Pons (tissue), 1 donor: ENCODE results near the gene TRPM1.

ENCODE experiments used
- DNase-seq: peaks from one replicate; pipeline ENCODE4 v3.0.0-alpha.2; 2016; ENCODE audit warnings: low spot score

TRPM1 gene

GRCh38 chr15:31082771-31083369 is 18.7 kb downstream of the TRPM1 start:
- DNase-seq = no peak

DNA sequence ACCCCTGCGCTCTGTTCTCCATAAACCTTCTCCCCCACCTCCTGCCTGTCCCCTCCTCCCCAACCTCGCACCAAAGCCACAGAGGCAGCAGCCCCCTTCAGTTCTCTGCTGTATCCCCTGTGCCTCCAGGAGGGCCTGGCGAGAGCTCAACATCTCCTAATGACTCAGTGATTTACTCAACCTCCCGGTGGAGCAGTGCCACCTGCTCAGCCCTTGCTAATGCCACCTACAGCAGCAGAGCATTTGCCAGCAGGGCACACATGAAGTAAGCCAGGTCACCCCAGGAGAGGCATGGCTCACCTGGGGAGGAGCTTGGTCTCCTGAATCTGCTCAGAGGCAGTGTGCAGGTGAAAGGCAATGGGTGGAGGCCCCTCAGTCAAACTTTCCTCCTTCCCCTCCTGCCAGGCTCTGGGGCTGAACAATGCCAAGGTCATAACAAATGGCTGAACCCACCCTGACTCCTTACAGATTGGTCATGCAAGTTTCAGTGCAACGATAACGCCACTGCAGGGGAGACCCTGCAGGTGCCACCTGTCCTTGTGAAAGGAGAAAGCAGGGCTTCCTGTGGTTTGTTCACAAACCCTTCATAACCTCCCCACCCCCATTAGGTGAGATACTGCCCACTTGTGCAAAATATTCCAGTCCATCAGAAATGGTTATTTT is 19.8 kb downstream of the TRPM1 start:
- DNase-seq = no peak

DNA sequence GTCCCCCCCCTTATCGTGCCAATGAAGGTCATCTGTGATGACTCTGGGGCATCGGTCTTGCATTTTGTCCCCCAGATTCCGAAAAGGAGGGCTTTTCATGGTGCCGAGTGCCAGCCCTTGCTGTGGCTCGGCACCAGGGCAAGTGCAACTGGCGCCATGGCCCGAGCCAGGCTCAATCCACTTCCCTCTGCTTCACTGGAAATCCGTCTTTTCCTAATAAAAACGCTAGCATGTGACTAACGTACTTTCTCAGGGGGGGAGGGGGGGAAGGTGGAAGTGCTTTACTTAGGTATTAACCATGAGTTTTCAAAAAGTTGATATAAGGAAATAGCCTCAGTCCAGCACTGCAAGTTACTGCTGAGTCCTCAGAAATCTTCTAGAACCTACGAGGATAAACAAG is 20.5 kb downstream of the TRPM1 start:
- DNase-seq = peak; percentile 29

GRCh38 chr15:31080591-31081014 is 20.9 kb downstream of the TRPM1 start:
- no peak for DNase-seq

DNA sequence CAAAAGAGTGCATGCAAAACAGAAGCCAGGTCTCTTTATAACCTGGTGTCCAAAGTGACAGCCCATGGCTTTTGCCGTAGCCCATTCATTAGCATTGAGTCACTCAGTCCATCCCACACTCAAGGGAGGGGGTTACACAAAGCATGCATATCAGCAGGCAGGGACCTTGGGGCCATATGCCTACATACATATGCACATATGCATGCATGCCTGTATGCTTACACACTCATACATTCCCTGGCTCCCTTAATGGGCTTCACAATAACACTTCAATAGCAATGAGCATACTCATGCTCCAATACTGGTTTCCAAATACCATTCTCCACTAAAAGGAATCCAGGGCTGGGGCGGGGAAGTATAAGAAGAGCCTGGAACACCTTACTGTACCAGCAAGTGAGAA is 22.0 kb downstream of the TRPM1 start:
- DNase-seq = no peak

DNA sequence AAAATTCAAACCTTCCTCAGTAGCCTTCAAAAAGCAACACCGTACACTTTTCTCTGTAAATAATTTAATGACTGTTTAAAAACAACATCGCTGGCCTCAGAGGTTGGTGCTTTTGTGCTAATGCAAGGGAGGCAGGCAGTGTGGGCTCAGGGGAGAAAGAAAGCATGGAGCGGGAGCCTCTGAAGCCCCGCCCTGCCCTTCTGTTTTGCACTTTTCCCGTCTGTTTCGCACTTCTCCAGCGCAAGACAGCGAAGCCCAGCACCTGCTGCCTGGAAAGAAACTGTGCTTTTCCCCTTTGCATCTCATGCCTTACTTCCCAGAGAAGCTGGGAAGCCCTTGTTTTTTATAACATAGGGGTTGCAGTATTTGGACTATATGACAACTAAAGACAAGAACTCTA is 23.1 kb downstream of the TRPM1 start:
- no peak for DNase-seq

- DNase-seq = no peak
These were observed 23.6 kb downstream of the TRPM1 start for GRCh38 chr15:31077941-31078340.

DNA sequence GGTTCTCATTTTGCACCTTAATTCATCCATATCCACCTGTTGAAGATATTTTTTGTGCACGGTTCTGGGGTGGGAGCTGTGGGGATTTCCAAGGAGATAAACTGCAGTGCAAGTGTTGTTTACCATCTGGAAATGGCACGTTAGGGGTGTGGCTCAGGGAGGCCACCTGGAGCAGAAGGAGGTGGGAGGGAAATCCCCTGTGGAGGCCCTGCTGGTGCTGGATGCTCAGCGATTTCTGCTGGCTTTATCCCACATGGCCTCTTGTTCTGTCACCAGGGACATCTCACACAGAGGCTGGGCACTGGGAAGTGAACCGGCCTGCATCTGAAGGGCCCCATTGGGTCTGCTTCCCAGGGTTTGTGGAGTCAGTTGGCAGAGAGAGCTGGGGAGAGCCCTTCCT is 24.3 kb downstream of the TRPM1 start:
- no peak for DNase-seq

- DNase-seq = no peak
These were observed 27.2 kb downstream of the TRPM1 start for GRCh38 chr15:31074321-31074720.

DNA sequence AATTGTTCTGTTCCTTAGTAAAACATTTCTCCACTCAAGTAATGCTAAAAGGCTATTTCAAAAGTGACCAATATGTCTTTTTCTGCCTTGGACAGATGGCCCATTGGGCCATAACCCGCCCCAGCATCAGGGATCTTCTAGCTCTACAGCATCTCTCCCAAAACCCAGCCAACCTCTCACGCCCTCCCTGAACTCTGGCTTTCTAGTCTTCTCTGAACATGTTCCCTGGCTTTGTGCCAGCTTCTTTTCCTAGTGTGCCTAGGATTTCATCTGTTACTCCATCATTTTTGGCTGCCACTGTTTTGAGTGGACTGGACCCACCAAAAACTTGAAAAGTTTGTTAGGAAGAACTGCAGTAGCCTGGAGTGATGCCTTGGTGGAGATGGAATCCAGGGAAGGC is 30.7 kb downstream of the TRPM1 start:
- no peak for DNase-seq

- DNase-seq = no peak
These were observed 32.0 kb downstream of the TRPM1 start for GRCh38 chr15:31069360-31070000.

- no peak for DNase-seq
These were observed 33.5 kb downstream of the TRPM1 start for GRCh38 chr15:31067890-31068603.

GRCh38 chr15:31065824-31066223 is 35.7 kb downstream of the TRPM1 start:
- DNase-seq = no peak

- DNase-seq = no peak
These were observed 38.6 kb downstream of the TRPM1 start for GRCh38 chr15:31062911-31063310.

- no peak for DNase-seq
These were observed 39.1 kb downstream of the TRPM1 start for GRCh38 chr15:31062310-31062847.

DNA sequence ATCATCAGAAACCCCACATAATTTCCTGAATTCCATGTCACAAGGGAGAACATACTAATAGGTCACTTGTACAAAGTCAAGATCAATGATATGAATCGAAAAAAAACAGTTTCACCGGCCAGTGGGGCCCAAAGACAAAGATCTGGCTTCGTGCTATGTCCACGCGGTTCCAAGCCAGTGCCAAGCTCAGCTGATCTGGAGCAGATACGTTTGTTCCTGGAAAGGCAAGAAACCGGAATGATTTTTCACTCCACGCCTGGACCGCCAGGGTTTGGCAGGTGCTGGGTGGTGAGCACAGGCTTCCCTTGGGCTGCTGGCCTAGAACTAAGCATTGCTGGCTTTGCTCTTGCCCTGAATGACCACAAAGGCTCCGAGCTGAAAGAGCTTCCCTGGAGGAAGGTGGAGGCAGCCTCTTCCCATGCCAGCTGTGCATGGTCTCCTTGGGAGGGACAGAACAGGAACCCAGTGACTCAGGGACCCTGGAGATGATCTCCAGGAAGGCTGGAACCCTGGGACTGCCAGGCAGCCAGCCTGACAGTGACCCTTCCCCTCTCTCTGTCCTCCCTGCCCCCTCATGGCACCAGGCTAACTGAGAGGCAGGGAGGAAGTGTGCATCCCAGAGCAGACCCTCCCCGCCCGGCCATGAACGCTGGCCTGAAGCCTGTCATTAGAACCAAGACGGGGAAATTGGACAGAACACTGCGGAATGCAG is 40.9 kb downstream of the TRPM1 start:
- no peak for DNase-seq

- no peak for DNase-seq
These were observed 43.1 kb downstream of the TRPM1 start for GRCh38 chr15:31058236-31058962.

GRCh38 chr15:31051496-31052080 is 49.9 kb downstream of the TRPM1 start:
- no peak for DNase-seq

DNA sequence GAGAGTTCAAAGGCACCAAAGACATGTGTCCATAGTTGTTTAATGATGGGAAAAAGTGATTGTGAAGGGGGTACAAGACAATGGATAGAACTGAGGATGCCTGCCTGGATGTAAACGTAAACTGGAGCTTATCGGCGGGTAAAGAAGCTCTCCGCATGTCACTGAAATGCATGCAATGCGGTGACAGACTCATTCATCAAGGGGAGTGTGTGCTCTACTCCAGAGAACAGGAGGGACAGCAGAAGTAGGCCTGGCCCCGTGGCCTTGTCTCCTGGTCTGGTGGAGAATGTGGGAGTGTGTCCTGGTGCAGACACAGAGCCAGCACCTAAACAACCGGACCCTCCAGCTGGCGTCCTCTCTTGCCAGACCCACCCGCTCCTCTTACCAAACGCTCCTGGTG is 50.6 kb downstream of the TRPM1 start:
- no peak for DNase-seq

GRCh38 chr15:31049682-31050615 is 51.6 kb downstream of the TRPM1 start:
- DNase-seq = peak; percentile 6
